Activated B cell treated with CpG ODN at 0.5 μM for 24 hours (primary cell): Measurements from ENCODE around the gene SPRYD4. TPM values are rescaled to one million over a fixed set of nuclear protein-coding genes. Genes with fewer than 3 reads are reported as not detected.

ENCODE experiments used
- ATAC-seq: fragments of 200-7000 bp; cut with Tn5 transposase; one replicate; pipeline ENCODE4 v1.10.0; 2021; ENCODE audit warnings: low read depth, mild to moderate bottlenecking, moderate library complexity
- CTCF ChIA-PET: fragments of 350-600 bp; sonication (Branson Sonifier 250); formaldehyde crosslinking; loops from one replicate; lab custom pipeline; 2021; ENCODE audit warnings: antibody characterized with exemption; lab: Charles Lee
- POLR2A ChIA-PET: fragments of 350-600 bp; sonication (Branson Sonifier 250); formaldehyde crosslinking; loops from one replicate; lab custom pipeline; 2021; ENCODE audit warnings: antibody characterized with exemption; lab: Charles Lee
- DNase-seq: peaks from one replicate; pipeline ENCODE4 v3.0.0; 2022
- H3K27ac Mint-ChIP-seq: one replicate; pipeline ENCODE4 v1.8.0; 2020; ENCODE audit warnings: mixed read lengths
- H3K27me3 Mint-ChIP-seq: one replicate; pipeline ENCODE4 v1.8.0; 2021; ENCODE audit warnings: mixed read lengths
- H3K36me3 Mint-ChIP-seq: one replicate; pipeline ENCODE4 v1.8.0; 2021; ENCODE audit warnings: low read depth, mixed read lengths
- H3K4me1 Mint-ChIP-seq: one replicate; pipeline ENCODE4 v1.8.0; 2021; ENCODE audit warnings: mixed read lengths
- H3K4me3 Mint-ChIP-seq: one replicate; pipeline ENCODE4 v1.8.0; 2020; ENCODE audit warnings: mild to moderate bottlenecking, mixed read lengths
- H3K9me3 Mint-ChIP-seq: one replicate; pipeline ENCODE4 v1.8.0; 2020; ENCODE audit warnings: mixed read lengths
- CTCF ChIP-seq: fragments of 200-600 bp; IDR thresholded peaks from one replicate; pipeline ENCODE4 v1.8.0; 2022; ENCODE audit warnings: antibody characterized with exemption, mild to moderate bottlenecking
- intact Hi-C: fragments of 100-400 bp; cut with micrococcal nuclease; formaldehyde crosslinking; loops from one replicate; pipeline ENCODE4 v1.15.1; 2024
- total RNA-seq: library from RNA; stranded (reverse); gene quantifications from 2 replicates; pipeline ENCODE4 v1.2.3, GENCODE V29; 2022

SPRYD4 gene
- 5.8 and 7.5 TPM in 2 replicates for total RNA-seq

DNA sequence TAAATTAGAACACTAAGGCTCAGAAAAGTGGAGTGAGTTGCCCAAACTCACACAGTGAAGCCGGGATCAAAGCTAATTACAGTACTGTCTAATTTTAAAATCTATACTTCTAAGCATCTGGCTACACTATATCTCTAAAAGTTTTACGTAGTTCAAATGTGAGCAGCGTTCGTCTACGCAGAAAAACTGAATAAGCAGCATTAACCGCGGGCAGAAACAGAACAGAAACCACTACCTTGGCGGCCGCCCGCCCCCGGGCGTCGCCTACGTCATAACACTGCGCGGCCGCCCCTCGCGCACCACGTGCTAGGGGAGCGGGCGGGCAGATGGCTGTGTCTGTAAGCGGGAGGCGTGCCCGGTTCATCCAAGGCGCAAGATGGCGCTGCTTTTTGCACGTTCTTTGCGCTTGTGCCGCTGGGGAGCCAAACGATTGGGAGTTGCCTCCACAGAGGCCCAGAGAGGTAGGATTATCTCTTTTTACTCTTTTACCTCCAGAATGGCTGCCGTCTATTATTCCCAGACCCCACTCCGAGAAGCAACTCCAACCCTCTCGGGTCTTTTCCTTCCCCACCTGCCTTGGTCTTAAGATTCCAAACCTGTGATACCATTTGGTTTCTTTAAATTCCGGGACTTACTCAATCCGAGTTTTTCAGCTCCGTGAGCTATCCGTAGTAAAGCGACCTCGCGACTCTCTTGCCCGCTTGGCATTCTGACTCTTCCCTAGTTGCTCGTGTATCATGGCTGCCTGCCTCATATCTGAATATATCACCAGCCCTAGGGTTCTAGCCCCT, at the start of gene SPRYD4:
TSS of gene SPRYD4 (plus strand) at position 363 of the 791 bp plus-strand sequence. CDS start at position 377, 14 bp downstream.
- CTCF ChIA-PET, result no interaction called here
- H3K4me3 Mint-ChIP-seq, result peak within 1 kb of the TSS; percentile 94
- DNase-seq, result peak; percentile 92
- POLR2A ChIA-PET, result interaction anchor here (0.5 to 3.8 kb wide), 15 partner anchors 12 to 352 kb away, joined by 3 to 18 read pairs (median 4); partner anchors contain the start of genes CNPY2, CS, ESYT1 and IL23A
- peak; percentile 90 for ATAC-seq
- no peak for TF ChIP-seq CTCF
- H3K27me3 Mint-ChIP-seq, result no peaks in the 10 kb centered on the region
- H3K4me1 Mint-ChIP-seq, result peaks cover 36% of the 10 kb centered on the region
- intact Hi-C loops, result loop anchor here (1.0 to 2.0 kb wide), 12 partner anchors 19 to 730 kb away; partner anchors contain the start of genes CS, PAN2, PYM1 and RNF41
- H3K36me3 Mint-ChIP-seq, result peaks cover 20% of the 10 kb centered on the region
- H3K27ac Mint-ChIP-seq, result peak within 1 kb of the TSS; percentile 94
- no peaks in the 10 kb centered on the region for H3K9me3 Mint-ChIP-seq

DNA sequence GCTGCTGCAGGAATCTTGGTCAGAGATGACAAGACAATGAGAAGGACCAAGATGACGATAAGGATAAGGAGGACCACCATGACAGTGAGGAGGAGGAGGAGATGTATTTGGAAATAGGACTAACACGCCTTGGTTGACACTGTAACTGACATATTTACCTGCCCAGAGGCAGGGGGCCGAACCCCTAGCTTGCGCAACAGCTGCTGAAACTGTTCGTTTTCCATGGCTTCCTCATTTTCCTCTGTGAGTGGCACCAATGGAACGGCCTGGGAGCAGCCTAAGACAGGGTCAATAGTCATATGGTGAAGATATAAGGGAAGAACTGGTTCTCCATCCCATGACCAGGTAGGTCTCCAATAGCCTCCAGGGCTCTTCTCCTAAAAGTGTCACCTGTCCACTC, 48.0 kb upstream of the SPRYD4 start:
- H3K27me3 Mint-ChIP-seq, result no peaks in the 10 kb centered on the region
- no peaks in the 10 kb centered on the region for H3K9me3 Mint-ChIP-seq
- H3K27ac Mint-ChIP-seq, result no peak overlapping the region

GRCh38 chr12:56425193-56425592, 43.2 kb upstream of the SPRYD4 start:
- DNase-seq, result no peak
- H3K4me1 Mint-ChIP-seq, result no peaks in the 10 kb centered on the region
- intact Hi-C loops, result no loop called here
- ChIA-PET CTCF (no interaction called here), POLR2A (interaction anchor here (1.2 kb wide), 1 partner anchor 110 kb away, joined by 4 read pairs; the partner anchor contains the start of gene CNPY2)
- peaks cover 71% of the 10 kb centered on the region for H3K36me3 Mint-ChIP-seq
- no peak overlapping the region for H3K27ac Mint-ChIP-seq
- no peaks in the 10 kb centered on the region for H3K27me3 Mint-ChIP-seq
- no peaks in the 10 kb centered on the region for H3K9me3 Mint-ChIP-seq
- TF ChIP-seq CTCF, result no peak
- no peak overlapping the region for H3K4me3 Mint-ChIP-seq
- no peak for ATAC-seq

More for the DNA sequence above, 48.0 kb upstream of the SPRYD4 start:
- peaks cover 75% of the 10 kb centered on the region for H3K36me3 Mint-ChIP-seq
- intact Hi-C loops, result no loop called here
- H3K4me1 Mint-ChIP-seq, result no peaks in the 10 kb centered on the region
- H3K4me3 Mint-ChIP-seq, result no peak overlapping the region
- ChIA-PET POLR2A (no interaction called here), CTCF (no interaction called here)
- DNase-seq (no peak), ATAC-seq (no peak)
- TF ChIP-seq CTCF, result no peak

- no peak for DNase-seq
- Mint-ChIP-seq H3K36me3 (peaks cover 70% of the 10 kb centered on the region), H3K27me3 (no peaks in the 10 kb centered on the region), H3K4me1 (no peaks in the 10 kb centered on the region), H3K9me3 (no peaks in the 10 kb centered on the region), H3K4me3 (no peak overlapping the region), H3K27ac (no peak overlapping the region)
- ChIA-PET CTCF (no interaction called here), POLR2A (no interaction called here)
- no peak for ATAC-seq
- no peak for TF ChIP-seq CTCF
- intact Hi-C loops, result no loop called here
Observed at GRCh38 chr12:56425940-56426438, 42.4 kb upstream of the SPRYD4 start.

DNA sequence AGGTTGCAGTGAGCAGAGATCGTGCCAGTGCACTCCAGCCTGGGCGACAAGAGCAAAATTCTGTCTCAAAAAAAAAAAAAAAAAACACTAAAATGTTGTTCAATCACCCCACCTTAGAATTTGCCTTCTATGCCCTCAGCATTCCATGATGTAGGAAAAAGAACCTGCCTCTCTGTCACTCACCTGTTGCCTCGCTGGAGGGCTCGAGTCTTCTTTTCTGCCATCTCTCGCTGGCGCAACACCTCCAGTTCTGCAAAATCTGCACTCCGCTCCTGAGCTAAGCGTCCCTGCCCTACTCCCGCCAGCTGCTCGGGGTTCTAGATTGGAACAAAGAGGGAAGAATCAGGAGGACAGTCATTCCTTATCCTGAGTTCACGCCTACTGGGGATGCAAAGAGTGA, 37.1 kb upstream of the SPRYD4 start:
- DNase-seq, result no peak
- ChIA-PET POLR2A (interaction anchor here (0.7 kb wide), 1 partner anchor 15 kb away, joined by 7 read pairs; no protein-coding TSS in a partner anchor), CTCF (no interaction called here)
- peaks cover 61% of the 10 kb centered on the region for H3K36me3 Mint-ChIP-seq
- H3K4me1 Mint-ChIP-seq, result no peaks in the 10 kb centered on the region
- H3K27me3 Mint-ChIP-seq, result no peaks in the 10 kb centered on the region
- H3K9me3 Mint-ChIP-seq, result no peaks in the 10 kb centered on the region
- TF ChIP-seq CTCF, result no peak
- no peak overlapping the region for H3K4me3 Mint-ChIP-seq
- H3K27ac Mint-ChIP-seq, result no peak overlapping the region
- ATAC-seq, result no peak
- intact Hi-C loops, result no loop called here
